ENCODE measurements around the gene TFF3.

TFF3 gene

DNA sequence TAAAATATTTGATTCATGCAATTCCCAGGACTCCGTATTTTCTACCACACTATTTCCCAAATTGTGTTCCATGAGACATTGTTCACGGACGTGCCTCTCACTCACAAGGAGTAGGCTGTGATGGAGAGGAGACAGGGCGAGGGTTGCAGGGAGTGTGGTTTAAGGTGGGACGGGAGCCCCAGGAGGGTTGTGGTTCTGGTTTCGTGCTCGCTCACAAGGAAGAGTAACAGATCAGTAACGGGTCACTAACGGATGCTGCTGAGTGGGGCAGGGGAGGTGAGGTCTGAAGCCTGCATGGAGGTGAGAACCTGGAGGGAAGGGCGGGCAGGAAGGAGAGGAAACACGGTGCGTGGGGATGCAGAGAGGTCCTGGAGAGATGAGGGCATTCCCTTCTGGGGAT is 28.8 kb downstream of the TFF3 start:
- DNase-seq: no peak

GRCh38 chr21:42285569-42286245 is 29.5 kb downstream of the TFF3 start:
- DNase-seq: no peak

DNA sequence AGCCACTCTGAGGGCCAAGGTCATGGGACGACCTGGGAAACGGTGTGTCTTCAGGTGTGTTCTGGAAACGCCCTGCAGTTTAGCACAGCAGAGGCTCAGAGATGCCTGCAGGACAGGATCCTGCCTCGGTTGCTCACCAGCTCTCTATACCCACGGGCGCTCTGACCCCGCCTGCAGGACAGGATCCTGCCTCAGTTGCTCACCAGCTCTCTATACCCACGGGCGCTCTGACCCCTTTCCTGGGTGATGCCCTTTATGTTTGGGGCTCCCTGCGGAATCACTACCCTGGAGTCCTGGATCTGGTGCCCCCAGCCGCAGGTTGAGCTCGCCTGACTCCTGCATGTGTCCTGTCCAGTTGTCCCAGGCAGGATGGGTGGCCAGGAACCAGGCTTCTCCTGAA is 32.5 kb downstream of the TFF3 start:
- DNase-seq: no peak

DNA sequence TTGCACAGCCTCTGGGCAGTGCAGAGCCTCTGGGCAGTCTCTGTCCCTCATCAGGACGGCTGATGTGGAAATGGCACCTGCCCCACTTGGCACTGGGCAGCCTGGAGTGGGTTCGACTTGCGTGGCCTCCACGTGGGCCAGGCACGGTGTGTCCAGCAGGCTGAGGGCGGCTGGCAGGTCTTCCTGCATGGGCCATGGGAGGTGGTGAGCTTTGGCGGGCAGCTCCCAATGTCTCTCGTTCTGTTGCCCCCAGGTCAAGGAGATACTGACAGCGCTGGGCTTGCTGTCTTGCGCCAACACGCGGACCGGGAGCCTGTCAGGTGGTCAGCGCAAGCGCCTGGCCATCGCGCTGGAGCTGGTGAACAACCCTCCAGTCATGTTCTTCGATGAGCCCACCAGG is 33.2 kb downstream of the TFF3 start:
- DNase-seq: no peak

GRCh38 chr21:42281181-42281680 is 34.0 kb downstream of the TFF3 start:
- DNase-seq: no peak

GRCh38 chr21:42280356-42281180 is 34.6 kb downstream of the TFF3 start:
- DNase-seq: no peak

GRCh38 chr21:42279888-42280287 is 35.3 kb downstream of the TFF3 start:
- DNase-seq: no peak

DNA sequence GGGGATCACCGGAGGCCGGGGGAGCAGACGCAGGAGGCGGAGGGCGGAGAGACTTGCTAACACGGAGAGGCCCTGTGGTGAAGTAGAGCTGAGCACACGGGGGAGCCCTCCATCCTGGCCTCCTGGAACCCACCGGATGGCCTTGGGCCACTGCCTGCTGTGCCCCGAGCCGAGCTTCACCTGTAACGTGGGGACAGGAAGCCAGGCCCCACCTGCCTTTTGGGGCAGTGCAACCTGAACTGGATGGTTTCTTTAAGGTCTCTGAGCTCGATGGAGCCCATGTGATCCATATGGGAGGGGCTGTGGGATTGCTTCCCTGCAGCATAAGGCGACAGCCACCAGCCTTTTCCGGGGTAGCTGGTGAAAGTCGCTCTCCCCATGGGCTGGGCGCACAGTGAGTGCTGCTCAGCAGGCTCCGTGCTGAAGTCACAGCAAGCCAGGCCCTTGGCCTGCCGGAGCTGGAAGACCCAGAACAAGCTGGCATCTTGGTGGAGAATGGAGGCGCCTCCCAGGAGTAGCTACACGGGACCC is 35.8 kb downstream of the TFF3 start:
- no peak for DNase-seq

DNA sequence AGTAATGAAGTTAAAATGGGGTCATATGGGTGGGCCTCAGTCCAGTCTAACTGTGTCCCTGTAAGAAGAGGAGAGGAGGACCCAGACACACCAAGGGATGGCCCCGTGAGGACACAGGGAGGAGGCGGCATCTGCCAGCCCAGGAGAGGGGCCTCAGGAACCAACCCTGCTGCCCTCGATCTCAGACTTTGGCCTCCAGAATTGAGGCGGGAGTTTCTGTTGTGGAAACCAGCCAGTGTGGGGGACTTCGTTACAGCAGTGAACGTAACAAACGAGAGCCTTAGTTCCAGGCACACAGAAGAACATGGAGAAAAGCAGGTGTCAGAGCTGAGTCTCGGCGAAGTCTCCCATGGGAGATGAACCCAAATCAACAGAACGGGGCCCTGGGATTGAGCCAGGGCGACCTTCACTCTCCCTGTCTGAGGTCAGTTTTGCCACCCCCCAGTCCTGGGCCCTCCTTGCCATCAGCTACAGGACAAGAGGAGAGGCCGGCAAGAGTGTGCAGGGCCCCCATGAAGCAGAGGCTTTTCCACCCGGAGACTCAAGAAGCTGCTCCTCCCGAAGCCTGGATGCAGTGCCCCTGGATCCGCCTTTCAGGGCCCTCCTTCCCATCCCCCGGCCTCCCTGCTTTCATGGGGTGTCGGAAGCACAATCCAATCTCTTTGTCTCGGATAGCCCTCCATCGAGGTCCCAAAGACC is 36.6 kb downstream of the TFF3 start:
- DNase-seq: no peak

DNA sequence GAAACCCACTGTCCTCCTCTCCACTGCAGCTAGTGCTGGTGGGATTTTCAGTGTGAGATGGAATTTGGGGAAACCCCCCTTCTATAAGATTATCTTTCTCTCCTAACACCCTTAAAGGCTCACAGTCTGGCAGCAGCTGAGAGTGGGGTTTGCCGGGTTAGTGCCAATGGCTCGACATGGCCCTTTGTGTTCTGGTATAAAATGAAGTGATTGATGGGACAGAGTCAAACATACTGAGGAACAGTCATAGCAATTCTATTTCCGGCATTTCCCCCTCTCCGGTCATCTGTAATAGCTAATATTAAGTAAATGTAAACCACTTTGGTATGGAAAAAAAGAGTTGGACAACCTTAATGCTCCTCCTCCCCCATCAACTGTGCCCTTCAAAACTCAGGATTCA is 37.6 kb downstream of the TFF3 start:
- no peak for DNase-seq

DNA sequence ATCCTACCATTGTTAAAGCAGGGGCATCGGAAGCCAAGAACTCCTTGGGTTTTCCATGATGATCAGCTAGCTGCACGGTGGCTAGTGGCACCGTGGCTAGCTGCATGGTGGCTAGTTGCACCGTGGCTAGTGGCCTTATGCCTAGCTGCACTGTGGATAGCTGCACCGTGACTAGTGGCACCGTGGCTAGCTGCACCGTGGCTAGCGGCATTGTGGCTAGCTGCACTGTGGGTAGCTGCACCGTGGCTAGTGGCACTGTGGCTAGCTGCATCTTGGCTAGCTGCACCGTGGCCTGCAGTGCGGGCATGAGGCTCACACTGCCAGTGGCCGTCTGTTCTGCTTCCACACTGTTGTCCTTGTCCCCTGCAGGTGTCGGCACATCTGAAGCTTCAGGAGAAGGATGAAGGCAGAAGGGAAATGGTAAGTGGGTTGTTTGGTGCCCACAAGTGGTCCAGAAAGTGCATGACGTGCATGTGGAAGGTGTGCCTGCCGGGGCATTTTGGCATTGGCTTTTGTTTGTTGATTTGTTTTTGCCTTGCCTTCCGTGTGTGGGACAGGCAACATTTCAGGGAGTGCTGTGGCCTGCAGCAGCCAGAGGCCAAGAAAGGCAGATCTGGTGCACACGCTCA is 38.6 kb downstream of the TFF3 start:
- no peak for DNase-seq

DNA sequence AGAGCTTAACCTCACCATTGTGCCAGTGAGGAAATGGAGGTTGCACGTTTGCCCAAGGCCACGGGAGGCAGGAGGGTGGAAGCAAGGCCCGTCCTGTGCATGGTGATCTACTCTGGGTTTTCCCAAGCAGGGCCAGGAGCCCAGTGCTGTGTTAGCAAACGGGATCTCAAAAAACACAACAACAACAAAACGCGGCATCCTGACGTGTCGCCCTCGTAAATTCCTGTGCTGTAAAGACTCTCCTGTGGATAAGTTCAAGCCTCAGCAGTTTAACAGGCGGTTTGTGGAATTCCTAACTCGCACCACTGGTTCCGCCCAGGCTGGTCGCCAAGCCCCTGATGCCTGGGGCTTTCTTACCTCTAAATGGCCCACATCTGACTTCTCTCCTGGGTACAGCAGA is 39.1 kb downstream of the TFF3 start:
- no peak for DNase-seq

GRCh38 chr21:42272984-42273600 is 42.1 kb downstream of the TFF3 start:
- no peak for DNase-seq

GRCh38 chr21:42272109-42272962 is 42.9 kb downstream of the TFF3 start:
- DNase-seq: no peak

- no peak for DNase-seq
These were observed 44.1 kb downstream of the TFF3 start for GRCh38 chr21:42271065-42271464.

DNA sequence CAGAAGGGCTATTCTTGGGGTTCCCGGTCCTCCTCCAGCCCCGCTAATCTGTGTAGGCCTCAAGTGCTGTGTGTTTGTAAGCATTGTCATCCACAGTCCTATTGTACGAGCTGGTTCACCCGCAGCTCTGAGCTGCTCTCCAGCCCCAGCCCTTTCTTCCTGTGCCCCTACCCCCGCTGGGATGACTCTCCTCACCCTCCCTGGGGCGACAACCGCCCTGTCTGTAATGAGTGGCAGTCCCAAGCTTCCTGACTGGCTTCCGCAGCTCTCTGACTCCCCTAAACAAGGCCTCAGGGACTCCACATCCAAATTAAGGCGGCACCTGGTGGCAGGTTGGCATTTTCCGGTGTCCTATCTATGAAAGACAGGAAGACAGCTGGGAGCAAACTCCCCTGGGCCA is 45.8 kb downstream of the TFF3 start:
- no peak for DNase-seq

DNA sequence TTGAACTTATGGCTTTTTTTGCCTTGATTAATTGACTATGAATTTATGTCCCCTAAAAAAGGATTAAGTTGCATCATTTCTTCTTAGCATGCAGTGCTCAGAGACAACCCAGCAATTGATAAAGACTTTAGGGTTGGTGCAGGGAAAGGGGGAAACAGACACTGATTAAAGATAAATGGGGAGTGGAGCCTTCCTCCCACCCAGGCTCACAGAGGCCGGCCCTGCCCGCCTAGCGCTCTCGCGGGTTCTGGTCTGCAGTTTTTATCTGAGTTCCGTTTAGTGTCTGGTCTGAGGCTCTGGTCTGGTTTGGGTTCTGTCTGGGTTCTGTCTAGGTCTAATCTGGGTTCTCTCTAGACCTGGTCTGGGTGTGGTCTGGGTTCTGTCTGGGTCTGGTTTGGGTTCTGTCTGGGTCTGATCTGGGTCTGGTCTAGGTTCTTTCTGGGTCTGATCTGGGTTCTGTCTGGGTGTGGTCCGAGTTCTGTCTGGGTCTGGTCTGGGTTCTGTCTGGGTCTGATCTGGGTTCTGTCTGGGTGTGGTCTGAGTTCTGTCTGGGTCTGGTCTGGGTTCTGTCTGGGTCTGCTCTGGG is 48.1 kb downstream of the TFF3 start:
- no peak for DNase-seq

DNA sequence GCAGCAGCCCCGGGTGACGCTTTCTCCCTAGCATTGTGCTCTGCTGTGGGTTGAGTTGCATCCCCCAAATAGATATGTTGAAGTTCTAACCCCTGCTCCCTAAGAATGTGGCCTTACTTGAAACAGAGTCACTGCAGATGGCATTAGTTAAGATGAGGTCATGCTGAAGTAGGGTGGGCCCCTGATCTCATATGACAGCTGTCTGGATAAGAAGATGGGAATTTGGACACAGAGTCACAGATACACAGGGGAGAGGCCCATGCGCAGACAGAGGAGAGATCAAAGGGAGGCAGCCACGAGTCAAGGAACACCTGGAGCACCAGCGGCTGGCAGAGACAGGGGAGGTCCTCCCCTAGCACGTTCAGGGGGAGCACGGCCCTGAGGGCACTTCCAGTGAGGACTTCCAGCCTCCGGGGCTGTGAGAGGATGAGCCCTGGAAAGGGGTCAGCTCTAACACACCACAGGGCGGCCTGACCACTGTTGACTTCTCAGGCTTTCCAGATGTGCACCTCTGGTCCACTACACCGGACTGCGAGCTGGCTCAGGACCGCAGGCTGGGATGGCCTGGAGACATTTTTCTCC is 49.9 kb downstream of the TFF3 start:
- no peak for DNase-seq

DNA sequence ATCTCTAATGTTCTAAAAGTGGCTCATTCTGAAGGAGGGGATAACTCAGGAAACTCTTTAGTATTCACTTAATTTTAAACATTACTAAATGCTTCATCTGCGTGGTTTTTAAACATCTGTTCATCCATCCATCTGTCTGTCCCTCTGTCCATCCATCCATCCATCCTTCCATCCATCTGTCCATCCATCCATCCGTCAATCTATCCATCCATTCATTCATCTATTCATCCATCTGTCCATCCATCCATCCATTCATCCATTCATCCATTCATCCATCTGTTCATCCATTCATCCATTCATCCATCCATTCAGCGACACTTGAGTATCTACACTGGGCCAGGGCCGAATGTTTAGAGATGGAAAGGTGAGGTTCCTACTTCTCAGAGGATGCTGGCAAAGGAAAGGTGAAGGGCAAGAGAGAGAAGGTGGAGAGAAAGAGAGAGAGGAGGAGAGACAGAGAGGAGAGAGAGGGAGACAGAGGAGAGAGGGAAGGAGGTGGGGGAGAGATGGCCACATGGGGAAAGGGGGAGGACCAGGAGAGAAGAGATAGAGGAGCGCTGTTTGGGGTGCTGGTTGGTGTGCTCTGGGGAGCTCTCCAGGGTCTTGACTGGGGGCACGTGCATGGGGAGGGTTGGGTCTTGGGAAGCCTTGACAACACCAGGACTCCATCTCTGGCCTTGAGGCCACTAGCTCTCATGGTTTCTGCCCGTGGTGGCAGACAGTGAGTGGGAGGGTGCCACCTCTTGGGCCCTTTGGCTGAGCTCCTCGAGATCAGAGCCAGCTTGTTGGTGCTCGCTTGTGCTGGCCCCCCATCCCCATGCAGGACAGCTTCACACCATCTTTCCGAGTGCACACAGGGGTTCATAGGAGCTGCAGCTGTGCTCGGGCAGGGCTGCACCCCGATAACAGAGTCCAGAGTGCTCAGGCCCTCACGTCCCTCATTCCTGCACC is 50.7 kb downstream of the TFF3 start:
- DNase-seq: no peak

All from activated CD4-positive, alpha-beta T cell treated with anti-CD3 and anti-CD28 coated beads for 4 hours (primary cell).